ENCODE data around the gene CPT1A. TPM values are rescaled to one million over a fixed set of nuclear protein-coding genes. Genes with fewer than 3 reads are reported as not detected.

CPT1A gene
- total RNA-seq, 1 experiment from 2014 or later, result 31.8 TPM

GRCh38 chr11:68750195-68751003 is 91.3 kb downstream of the CPT1A start:
- intact Hi-C loops (cut with micrococcal nuclease), result no loop called here
- no peak for TF ChIP-seq CTCF (IDR thresholded peaks at IDR 0.05; ENCODE audit: unreplicated experiment)
- no peaks in the 10 kb centered on the region for H3K9me3 Mint-ChIP-seq (ENCODE audit: unreplicated experiment)
- BruUV-seq (replicated peaks), result no TSS peak
- CTCF ChIA-PET, result interaction anchor here (0.6 kb wide), 1 partner anchor 19 kb away, joined by 4 read pairs; no protein-coding TSS in a partner anchor
- POLR2A ChIA-PET, result no interaction called here
- DNase-seq (ENCODE audit: unreplicated experiment), result no peak
- H3K36me3 Mint-ChIP-seq (ENCODE audit: insufficient read depth, unreplicated experiment), result no peaks in the 10 kb centered on the region
- no peaks in the 10 kb centered on the region for H3K27me3 Mint-ChIP-seq (ENCODE audit: insufficient read depth, unreplicated experiment)
- H3K4me1 Mint-ChIP-seq (ENCODE audit: insufficient read depth, unreplicated experiment), result no peaks in the 10 kb centered on the region
- no peak overlapping the region for H3K27ac Mint-ChIP-seq (ENCODE audit: low read depth, unreplicated experiment)
- H3K4me3 Mint-ChIP-seq (ENCODE audit: unreplicated experiment), result peak overlapping the region; percentile 7

GRCh38 chr11:68749229-68750123 is 92.2 kb downstream of the CPT1A start:
- ChIA-PET POLR2A (no interaction called here), CTCF (interaction anchor here (0.6 kb wide), 2 partner anchors 10 to 388 kb away, joined by 3 read pairs; no protein-coding TSS in a partner anchor)
- TSS peak; percentile 45 for BruUV-seq (replicated peaks)
- no peaks in the 10 kb centered on the region for H3K9me3 Mint-ChIP-seq (ENCODE audit: unreplicated experiment)
- no peaks in the 10 kb centered on the region for H3K36me3 Mint-ChIP-seq (ENCODE audit: insufficient read depth, unreplicated experiment)
- DNase-seq (ENCODE audit: unreplicated experiment), result no peak
- intact Hi-C loops (cut with micrococcal nuclease), result no loop called here
- no peak overlapping the region for H3K27ac Mint-ChIP-seq (ENCODE audit: low read depth, unreplicated experiment)
- no peak for TF ChIP-seq CTCF (IDR thresholded peaks at IDR 0.05; ENCODE audit: unreplicated experiment)
- no peaks in the 10 kb centered on the region for H3K27me3 Mint-ChIP-seq (ENCODE audit: insufficient read depth, unreplicated experiment)
- peak overlapping the region; percentile 7 for H3K4me3 Mint-ChIP-seq (ENCODE audit: unreplicated experiment)
- no peaks in the 10 kb centered on the region for H3K4me1 Mint-ChIP-seq (ENCODE audit: insufficient read depth, unreplicated experiment)

GRCh38 chr11:68748061-68748460 is 93.7 kb downstream of the CPT1A start:
- Mint-ChIP-seq H3K4me1 (ENCODE audit: insufficient read depth, unreplicated experiment) (no peaks in the 10 kb centered on the region), H3K36me3 (ENCODE audit: insufficient read depth, unreplicated experiment) (no peaks in the 10 kb centered on the region), H3K4me3 (ENCODE audit: unreplicated experiment) (no peak overlapping the region), H3K27me3 (ENCODE audit: insufficient read depth, unreplicated experiment) (no peaks in the 10 kb centered on the region), H3K27ac (ENCODE audit: low read depth, unreplicated experiment) (no peak overlapping the region), H3K9me3 (ENCODE audit: unreplicated experiment) (no peaks in the 10 kb centered on the region)
- ChIA-PET POLR2A (interaction anchor here (0.7 kb wide), 1 partner anchor 554 kb away, joined by 3 read pairs; no protein-coding TSS in a partner anchor), CTCF (interaction anchor here (0.7 to 1.0 kb wide), 3 partner anchors 50 to 316 kb away, joined by 3 to 4 read pairs (median 3); no protein-coding TSS in a partner anchor)
- no TSS peak for BruUV-seq (replicated peaks)
- intact Hi-C loops (cut with micrococcal nuclease), result no loop called here
- no peak for TF ChIP-seq CTCF (IDR thresholded peaks at IDR 0.05; ENCODE audit: unreplicated experiment)
- DNase-seq (ENCODE audit: unreplicated experiment), result no peak

- intact Hi-C loops (cut with micrococcal nuclease), result no loop called here
- ChIA-PET POLR2A (no interaction called here), CTCF (interaction anchor here (0.7 kb wide), 1 partner anchor 28 kb away, joined by 3 read pairs; no protein-coding TSS in a partner anchor)
- no TSS peak for BruUV-seq (replicated peaks)
- no peaks in the 10 kb centered on the region for H3K4me1 Mint-ChIP-seq (ENCODE audit: insufficient read depth, unreplicated experiment)
- H3K9me3 Mint-ChIP-seq (ENCODE audit: unreplicated experiment), result no peaks in the 10 kb centered on the region
- no peaks in the 10 kb centered on the region for H3K27me3 Mint-ChIP-seq (ENCODE audit: insufficient read depth, unreplicated experiment)
- TF ChIP-seq CTCF (IDR thresholded peaks at IDR 0.05; ENCODE audit: unreplicated experiment), result no peak
- no peak overlapping the region for H3K4me3 Mint-ChIP-seq (ENCODE audit: unreplicated experiment)
- H3K36me3 Mint-ChIP-seq (ENCODE audit: insufficient read depth, unreplicated experiment), result no peaks in the 10 kb centered on the region
- DNase-seq (ENCODE audit: unreplicated experiment), result no peak
- H3K27ac Mint-ChIP-seq (ENCODE audit: low read depth, unreplicated experiment), result no peak overlapping the region
These were observed 98.2 kb downstream of the CPT1A start for GRCh38 chr11:68743539-68743938.

Measured in MCF 10A (cell line).